HG03108 (cell line): ENCODE results near the gene DAD1.

Source experiments
- ATAC-seq: cut with Tn5 transposase; IDR thresholded peaks from one replicate; pipeline ENCODE4 v1.9.1; 2021; ENCODE audit warnings: moderate library complexity; ENCODE audit not compliant: unreplicated experiment

DAD1 gene

GRCh38 chr14:22521449-22522239, 67.4 kb downstream of the DAD1 start:
- ATAC-seq, result no peak

- peak; percentile 29 for ATAC-seq
Measured at GRCh38 chr14:22520796-22521195, 68.2 kb downstream of the DAD1 start.

- ATAC-seq, result no peak
Measured at GRCh38 chr14:22519877-22520685, 68.9 kb downstream of the DAD1 start.

- no peak for ATAC-seq
Measured at GRCh38 chr14:22518073-22518472, 71.0 kb downstream of the DAD1 start.

GRCh38 chr14:22517117-22517720, 71.8 kb downstream of the DAD1 start:
- ATAC-seq, result no peak

GRCh38 chr14:22515929-22516328, 73.1 kb downstream of the DAD1 start:
- ATAC-seq, result no peak
